GM23338 (cell line): ENCODE results near the gene PAQR8. TPM values are rescaled to one million over a fixed set of nuclear protein-coding genes. Genes with fewer than 3 reads are reported as not detected.

ENCODE experiments used
- ATAC-seq: fragments of 200-7000 bp; cut with Tn5 transposase; 3 replicates; pipeline ENCODE4 v1.9.1; 2020
- DNase-seq: peaks from one replicate; pipeline ENCODE4 v3.0.0-alpha.2; 2015; ENCODE audit warnings: low spot score
- H2AFZ ChIP-seq: fragments of 200-600 bp; sonication (generic); 2 replicates; pipeline ENCODE4 v1.8.0; 2016; ENCODE audit warnings: antibody characterized with exemption, mild to moderate bottlenecking, moderate library complexity
- H3F3A ChIP-seq: fragments of 200-600 bp; sonication (generic); replicated peaks from 2 replicates; pipeline ENCODE4 v1.8.0; 2017; ENCODE audit warnings: antibody characterized with exemption, mixed run types, low read depth
- H3K27ac ChIP-seq: fragments of 200-600 bp; sonication (generic); 2 replicates; pipeline ENCODE4 v1.6.1; 2016; ENCODE audit warnings: low read depth
- H3K27me3 ChIP-seq: fragments of 200-600 bp; sonication (generic); 2 replicates; pipeline ENCODE4 v1.8.0; 2016; ENCODE audit warnings: mild to moderate bottlenecking, mixed run types, moderate library complexity; ENCODE audit not compliant: insufficient read depth
- H3K36me3 ChIP-seq: fragments of 200-600 bp; sonication (generic); 2 replicates; pipeline ENCODE4 v1.8.0; 2016; ENCODE audit warnings: mild to moderate bottlenecking; ENCODE audit not compliant: insufficient read depth
- H3K4me1 ChIP-seq: fragments of 200-600 bp; sonication (generic); 2 replicates; pipeline ENCODE4 v1.8.0; 2016; ENCODE audit warnings: mild to moderate bottlenecking, moderate library complexity; ENCODE audit not compliant: insufficient read depth
- H3K4me2 ChIP-seq: fragments of 200-600 bp; sonication (generic); 2 replicates; pipeline ENCODE4 v1.7.1; 2017; ENCODE audit warnings: mixed run types
- H3K4me3 ChIP-seq: fragments of 200-600 bp; sonication (generic); 2 replicates; pipeline ENCODE4 v1.6.1; 2016; ENCODE audit warnings: mixed run types
- H3K79me2 ChIP-seq: fragments of 200-600 bp; sonication (generic); replicated peaks from 2 replicates; pipeline ENCODE4 v1.8.0; 2017; ENCODE audit warnings: mild to moderate bottlenecking; ENCODE audit not compliant: insufficient read depth
- H3K9me2 ChIP-seq: fragments of 200-600 bp; sonication (generic); 2 replicates; pipeline ENCODE4 v1.8.0; 2017; ENCODE audit not compliant: insufficient read depth
- H4K20me1 ChIP-seq: fragments of 200-600 bp; sonication (generic); replicated peaks from 2 replicates; pipeline ENCODE4 v1.8.0; 2017; ENCODE audit warnings: mild to moderate bottlenecking; ENCODE audit not compliant: insufficient read depth
- H3K27ac Mint-ChIP-seq: 2 replicates; pipeline ENCODE4 v1.8.0; 2020; ENCODE audit warnings: inconsistent platforms, mild to moderate bottlenecking, moderate library complexity, mixed read lengths
- H3K27me3 Mint-ChIP-seq: 3 replicates; pipeline ENCODE4 v1.8.0; 2022; ENCODE audit warnings: low read depth, mild to moderate bottlenecking, moderate library complexity, mixed read lengths, inconsistent platforms; ENCODE audit not compliant: insufficient read depth, poor library complexity
- H3K36me3 Mint-ChIP-seq: 3 replicates; pipeline ENCODE4 v1.8.0; 2021; ENCODE audit warnings: low read depth, mild to moderate bottlenecking, inconsistent platforms, moderate library complexity, mixed read lengths
- H3K4me1 Mint-ChIP-seq: 3 replicates; pipeline ENCODE4 v1.8.0; 2020; ENCODE audit warnings: mild to moderate bottlenecking, inconsistent platforms, mixed read lengths
- H3K4me3 Mint-ChIP-seq: 3 replicates; pipeline ENCODE4 v1.8.0; 2021; ENCODE audit warnings: moderate library complexity, mild to moderate bottlenecking, inconsistent platforms, mixed read lengths
- H3K9me3 Mint-ChIP-seq: 3 replicates; pipeline ENCODE4 v1.8.0; 2020; ENCODE audit warnings: moderate library complexity, mild to moderate bottlenecking, inconsistent platforms, mixed read lengths
- CREB1 ChIP-seq: fragments of 250-450 bp; sonication (Bioruptor Pico); IDR thresholded peaks from 2 replicates; pipeline ENCODE4 v1.5.0; 2020; ENCODE audit warnings: low read depth, mild to moderate bottlenecking, moderate library complexity
- EZH2phosphoT487 ChIP-seq: fragments of 200-600 bp; sonication (generic); IDR thresholded peaks from one replicate; pipeline ENCODE4 v1.8.1; 2018; ENCODE audit warnings: antibody characterized with exemption; ENCODE audit not compliant: unreplicated experiment
- JUNB ChIP-seq: IDR thresholded peaks from one replicate; pipeline ENCODE4 v1.6.1; 2016; ENCODE audit warnings: antibody characterized with exemption; ENCODE audit not compliant: unreplicated experiment
- NANOG ChIP-seq: IDR thresholded peaks from 2 replicates; pipeline ENCODE4 v1.6.1; 2016; ENCODE audit warnings: antibody characterized with exemption, borderline replicate concordance
- POLR2AphosphoS5 ChIP-seq: IDR thresholded peaks from 2 replicates; pipeline ENCODE4 v1.6.1; 2016; ENCODE audit warnings: antibody characterized with exemption, low read depth
- STAT1 ChIP-seq: IDR thresholded peaks from one replicate; pipeline ENCODE4 v1.6.1; 2016; ENCODE audit warnings: antibody characterized with exemption; ENCODE audit not compliant: unreplicated experiment
- ZNF114 ChIP-seq: fragments of 250-450 bp; sonication (Bioruptor Pico); IDR thresholded peaks from 2 replicates; pipeline ENCODE4 v1.5.0; 2020; ENCODE audit warnings: mild to moderate bottlenecking, moderate library complexity
- ZNF331 ChIP-seq: fragments of 250-450 bp; sonication (Bioruptor Pico); IDR thresholded peaks from 2 replicates; pipeline ENCODE4 v1.5.0; 2020; ENCODE audit warnings: low read depth, mild to moderate bottlenecking, moderate library complexity
- polyA plus RNA-seq: library from polyadenylated mRNA; unstranded; fragments of >200 nt; fragmentation: Nextera tagmentation; extraction: Ambion mirVana; gene quantifications from 2 replicates; pipeline ENCODE4 v1.2.1, GENCODE V29; 2016
- total RNA-seq: library from RNA; depleted of rRNA; stranded (reverse); fragments of >200 nt; shearing (Covaris generic); gene quantifications from 2 replicates; pipeline ENCODE4 v1.2.3, GENCODE V29; 2014
- TF ChIP-seq, protein P1 (sequence below), 2 experiments: fragments of 200-600 bp in 1 of 2; sonication (generic) in 1 of 2; conservative IDR thresholded peaks; 2 replicates each; pipeline versions ENCODE4 v1.5.1 to v1.6.1; 2016 to 2017; ENCODE audit warnings: antibody characterized with exemption in 2 of 2, low read depth in 2 of 2, mild to moderate bottlenecking in 2 of 2, moderate library complexity in 1 of 2
- TF ChIP-seq, protein P2 (sequence below): IDR thresholded peaks from 2 replicates; pipeline ENCODE4 v1.6.1; 2016; ENCODE audit warnings: antibody characterized with exemption
- TF ChIP-seq, protein P3 (sequence below): fragments of 250-450 bp; sonication (Bioruptor Pico); IDR thresholded peaks from 2 replicates; pipeline ENCODE4 v1.5.0; 2020; ENCODE audit warnings: mild to moderate bottlenecking, moderate library complexity
- TF ChIP-seq, protein P4 (sequence below): IDR thresholded peaks from one replicate; pipeline ENCODE4 v1.6.1; 2018; ENCODE audit warnings: antibody characterized with exemption; ENCODE audit not compliant: unreplicated experiment

The PAQR8 gene
- total and polyA plus RNA-seq, 2 experiments from 2014 or later: 3.6 to 11.2 TPM

DNA sequence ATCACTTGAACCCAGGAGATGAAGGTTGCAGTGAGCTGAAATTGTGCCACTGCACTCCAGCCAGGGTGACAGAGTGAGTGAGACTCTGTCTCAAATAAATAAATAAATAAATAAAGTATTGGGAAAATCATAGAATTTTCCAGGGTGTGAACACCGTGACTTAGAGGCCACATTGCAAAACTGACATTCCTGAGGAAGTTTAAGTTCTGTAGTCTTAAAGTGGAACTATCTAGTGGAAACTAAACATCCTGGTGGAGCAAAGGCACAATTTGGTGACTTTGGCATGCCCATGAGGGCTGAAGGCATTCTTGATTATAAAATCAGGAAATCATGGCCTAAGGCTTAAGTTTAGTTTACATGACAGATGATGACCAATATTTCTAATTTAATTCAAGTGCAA, 44.7 kb upstream of the PAQR8 start:
- Mint-ChIP-seq H3K9me3 (no peaks in the 10 kb centered on the region), H3K4me3 (no peak overlapping the region)

More for the DNA sequence above, 44.7 kb upstream of the PAQR8 start:
- H4K20me1 ChIP-seq: no peaks in the 10 kb centered on the region
- H3K4me3 ChIP-seq: no peak overlapping the region
- Mint-ChIP-seq H3K27ac (no peak overlapping the region), H3K27me3 (peaks cover 4% of the 10 kb centered on the region), H3K36me3 (no peaks in the 10 kb centered on the region), H3K4me1 (0 out of 3 replicates have a peak, but pooled peaks cover 3% of the 10 kb centered on the region)
- no peaks in the 10 kb centered on the region for H3K79me2 ChIP-seq
- ATAC-seq: no peak
- no peak overlapping the region for H2AFZ ChIP-seq
- TF ChIP-seq POLR2AphosphoS5 (no peak), ZNF114 (CRISPR knock-in tag) (no peak), CREB1 (CRISPR knock-in tag) (no peak), NANOG (no peak), ZNF331 (no peak), EZH2phosphoT487 (no peak), STAT1 (no peak), JUNB (no peak)
- TF ChIP-seq, protein P1, sequence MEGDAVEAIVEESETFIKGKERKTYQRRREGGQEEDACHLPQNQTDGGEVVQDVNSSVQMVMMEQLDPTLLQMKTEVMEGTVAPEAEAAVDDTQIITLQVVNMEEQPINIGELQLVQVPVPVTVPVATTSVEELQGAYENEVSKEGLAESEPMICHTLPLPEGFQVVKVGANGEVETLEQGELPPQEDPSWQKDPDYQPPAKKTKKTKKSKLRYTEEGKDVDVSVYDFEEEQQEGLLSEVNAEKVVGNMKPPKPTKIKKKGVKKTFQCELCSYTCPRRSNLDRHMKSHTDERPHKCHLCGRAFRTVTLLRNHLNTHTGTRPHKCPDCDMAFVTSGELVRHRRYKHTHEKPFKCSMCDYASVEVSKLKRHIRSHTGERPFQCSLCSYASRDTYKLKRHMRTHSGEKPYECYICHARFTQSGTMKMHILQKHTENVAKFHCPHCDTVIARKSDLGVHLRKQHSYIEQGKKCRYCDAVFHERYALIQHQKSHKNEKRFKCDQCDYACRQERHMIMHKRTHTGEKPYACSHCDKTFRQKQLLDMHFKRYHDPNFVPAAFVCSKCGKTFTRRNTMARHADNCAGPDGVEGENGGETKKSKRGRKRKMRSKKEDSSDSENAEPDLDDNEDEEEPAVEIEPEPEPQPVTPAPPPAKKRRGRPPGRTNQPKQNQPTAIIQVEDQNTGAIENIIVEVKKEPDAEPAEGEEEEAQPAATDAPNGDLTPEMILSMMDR (conservative IDR thresholded peaks at IDR 0.05; ENCODE audit: low read depth in 2 of 2): no peak
- TF ChIP-seq, protein P2, sequence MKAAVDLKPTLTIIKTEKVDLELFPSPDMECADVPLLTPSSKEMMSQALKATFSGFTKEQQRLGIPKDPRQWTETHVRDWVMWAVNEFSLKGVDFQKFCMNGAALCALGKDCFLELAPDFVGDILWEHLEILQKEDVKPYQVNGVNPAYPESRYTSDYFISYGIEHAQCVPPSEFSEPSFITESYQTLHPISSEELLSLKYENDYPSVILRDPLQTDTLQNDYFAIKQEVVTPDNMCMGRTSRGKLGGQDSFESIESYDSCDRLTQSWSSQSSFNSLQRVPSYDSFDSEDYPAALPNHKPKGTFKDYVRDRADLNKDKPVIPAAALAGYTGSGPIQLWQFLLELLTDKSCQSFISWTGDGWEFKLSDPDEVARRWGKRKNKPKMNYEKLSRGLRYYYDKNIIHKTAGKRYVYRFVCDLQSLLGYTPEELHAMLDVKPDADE: no peak
- TF ChIP-seq, protein P3, sequence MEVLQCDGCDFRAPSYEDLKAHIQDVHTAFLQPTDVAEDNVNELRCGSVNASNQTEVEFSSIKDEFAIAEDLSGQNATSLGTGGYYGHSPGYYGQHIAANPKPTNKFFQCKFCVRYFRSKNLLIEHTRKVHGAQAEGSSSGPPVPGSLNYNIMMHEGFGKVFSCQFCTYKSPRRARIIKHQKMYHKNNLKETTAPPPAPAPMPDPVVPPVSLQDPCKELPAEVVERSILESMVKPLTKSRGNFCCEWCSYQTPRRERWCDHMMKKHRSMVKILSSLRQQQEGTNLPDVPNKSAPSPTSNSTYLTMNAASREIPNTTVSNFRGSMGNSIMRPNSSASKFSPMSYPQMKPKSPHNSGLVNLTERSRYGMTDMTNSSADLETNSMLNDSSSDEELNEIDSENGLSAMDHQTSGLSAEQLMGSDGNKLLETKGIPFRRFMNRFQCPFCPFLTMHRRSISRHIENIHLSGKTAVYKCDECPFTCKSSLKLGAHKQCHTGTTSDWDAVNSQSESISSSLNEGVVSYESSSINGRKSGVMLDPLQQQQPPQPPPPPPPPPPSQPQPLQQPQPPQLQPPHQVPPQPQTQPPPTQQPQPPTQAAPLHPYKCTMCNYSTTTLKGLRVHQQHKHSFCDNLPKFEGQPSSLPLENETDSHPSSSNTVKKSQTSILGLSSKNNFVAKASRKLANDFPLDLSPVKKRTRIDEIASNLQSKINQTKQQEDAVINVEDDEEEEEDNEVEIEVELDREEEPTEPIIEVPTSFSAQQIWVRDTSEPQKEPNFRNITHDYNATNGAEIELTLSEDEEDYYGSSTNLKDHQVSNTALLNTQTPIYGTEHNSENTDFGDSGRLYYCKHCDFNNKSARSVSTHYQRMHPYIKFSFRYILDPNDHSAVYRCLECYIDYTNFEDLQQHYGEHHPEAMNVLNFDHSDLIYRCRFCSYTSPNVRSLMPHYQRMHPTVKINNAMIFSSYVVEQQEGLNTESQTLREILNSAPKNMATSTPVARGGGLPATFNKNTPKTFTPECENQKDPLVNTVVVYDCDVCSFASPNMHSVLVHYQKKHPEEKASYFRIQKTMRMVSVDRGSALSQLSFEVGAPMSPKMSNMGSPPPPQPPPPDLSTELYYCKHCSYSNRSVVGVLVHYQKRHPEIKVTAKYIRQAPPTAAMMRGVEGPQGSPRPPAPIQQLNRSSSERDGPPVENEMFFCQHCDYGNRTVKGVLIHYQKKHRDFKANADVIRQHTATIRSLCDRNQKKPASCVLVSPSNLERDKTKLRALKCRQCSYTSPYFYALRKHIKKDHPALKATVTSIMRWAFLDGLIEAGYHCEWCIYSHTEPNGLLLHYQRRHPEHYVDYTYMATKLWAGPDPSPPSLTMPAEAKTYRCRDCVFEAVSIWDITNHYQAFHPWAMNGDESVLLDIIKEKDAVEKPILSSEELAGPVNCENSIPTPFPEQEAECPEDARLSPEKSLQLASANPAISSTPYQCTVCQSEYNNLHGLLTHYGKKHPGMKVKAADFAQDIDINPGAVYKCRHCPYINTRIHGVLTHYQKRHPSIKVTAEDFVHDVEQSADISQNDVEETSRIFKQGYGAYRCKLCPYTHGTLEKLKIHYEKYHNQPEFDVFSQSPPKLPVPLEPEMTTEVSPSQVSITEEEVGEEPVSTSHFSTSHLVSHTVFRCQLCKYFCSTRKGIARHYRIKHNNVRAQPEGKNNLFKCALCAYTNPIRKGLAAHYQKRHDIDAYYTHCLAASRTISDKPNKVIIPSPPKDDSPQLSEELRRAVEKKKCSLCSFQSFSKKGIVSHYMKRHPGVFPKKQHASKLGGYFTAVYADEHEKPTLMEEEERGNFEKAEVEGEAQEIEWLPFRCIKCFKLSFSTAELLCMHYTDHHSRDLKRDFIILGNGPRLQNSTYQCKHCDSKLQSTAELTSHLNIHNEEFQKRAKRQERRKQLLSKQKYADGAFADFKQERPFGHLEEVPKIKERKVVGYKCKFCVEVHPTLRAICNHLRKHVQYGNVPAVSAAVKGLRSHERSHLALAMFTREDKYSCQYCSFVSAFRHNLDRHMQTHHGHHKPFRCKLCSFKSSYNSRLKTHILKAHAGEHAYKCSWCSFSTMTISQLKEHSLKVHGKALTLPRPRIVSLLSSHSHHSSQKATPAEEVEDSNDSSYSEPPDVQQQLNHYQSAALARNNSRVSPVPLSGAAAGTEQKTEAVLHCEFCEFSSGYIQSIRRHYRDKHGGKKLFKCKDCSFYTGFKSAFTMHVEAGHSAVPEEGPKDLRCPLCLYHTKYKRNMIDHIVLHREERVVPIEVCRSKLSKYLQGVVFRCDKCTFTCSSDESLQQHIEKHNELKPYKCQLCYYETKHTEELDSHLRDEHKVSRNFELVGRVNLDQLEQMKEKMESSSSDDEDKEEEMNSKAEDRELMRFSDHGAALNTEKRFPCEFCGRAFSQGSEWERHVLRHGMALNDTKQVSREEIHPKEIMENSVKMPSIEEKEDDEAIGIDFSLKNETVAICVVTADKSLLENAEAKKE (CRISPR knock-in tag): no peak
- TF ChIP-seq, protein P4, sequence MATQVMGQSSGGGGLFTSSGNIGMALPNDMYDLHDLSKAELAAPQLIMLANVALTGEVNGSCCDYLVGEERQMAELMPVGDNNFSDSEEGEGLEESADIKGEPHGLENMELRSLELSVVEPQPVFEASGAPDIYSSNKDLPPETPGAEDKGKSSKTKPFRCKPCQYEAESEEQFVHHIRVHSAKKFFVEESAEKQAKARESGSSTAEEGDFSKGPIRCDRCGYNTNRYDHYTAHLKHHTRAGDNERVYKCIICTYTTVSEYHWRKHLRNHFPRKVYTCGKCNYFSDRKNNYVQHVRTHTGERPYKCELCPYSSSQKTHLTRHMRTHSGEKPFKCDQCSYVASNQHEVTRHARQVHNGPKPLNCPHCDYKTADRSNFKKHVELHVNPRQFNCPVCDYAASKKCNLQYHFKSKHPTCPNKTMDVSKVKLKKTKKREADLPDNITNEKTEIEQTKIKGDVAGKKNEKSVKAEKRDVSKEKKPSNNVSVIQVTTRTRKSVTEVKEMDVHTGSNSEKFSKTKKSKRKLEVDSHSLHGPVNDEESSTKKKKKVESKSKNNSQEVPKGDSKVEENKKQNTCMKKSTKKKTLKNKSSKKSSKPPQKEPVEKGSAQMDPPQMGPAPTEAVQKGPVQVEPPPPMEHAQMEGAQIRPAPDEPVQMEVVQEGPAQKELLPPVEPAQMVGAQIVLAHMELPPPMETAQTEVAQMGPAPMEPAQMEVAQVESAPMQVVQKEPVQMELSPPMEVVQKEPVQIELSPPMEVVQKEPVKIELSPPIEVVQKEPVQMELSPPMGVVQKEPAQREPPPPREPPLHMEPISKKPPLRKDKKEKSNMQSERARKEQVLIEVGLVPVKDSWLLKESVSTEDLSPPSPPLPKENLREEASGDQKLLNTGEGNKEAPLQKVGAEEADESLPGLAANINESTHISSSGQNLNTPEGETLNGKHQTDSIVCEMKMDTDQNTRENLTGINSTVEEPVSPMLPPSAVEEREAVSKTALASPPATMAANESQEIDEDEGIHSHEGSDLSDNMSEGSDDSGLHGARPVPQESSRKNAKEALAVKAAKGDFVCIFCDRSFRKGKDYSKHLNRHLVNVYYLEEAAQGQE: no peak
- no peaks in the 10 kb centered on the region for H3K4me1 ChIP-seq
- no peak overlapping the region for H3K27ac ChIP-seq
- H3K9me2 ChIP-seq: no peaks in the 10 kb centered on the region
- H3K36me3 ChIP-seq: no peaks in the 10 kb centered on the region
- no peak overlapping the region for H3K4me2 ChIP-seq
- no peaks in the 10 kb centered on the region for H3K27me3 ChIP-seq
- no peaks in the 10 kb centered on the region for H3F3A ChIP-seq
- no peak for DNase-seq
